ENCODE results near the gene MOB1B.

MOB1B gene

DNA sequence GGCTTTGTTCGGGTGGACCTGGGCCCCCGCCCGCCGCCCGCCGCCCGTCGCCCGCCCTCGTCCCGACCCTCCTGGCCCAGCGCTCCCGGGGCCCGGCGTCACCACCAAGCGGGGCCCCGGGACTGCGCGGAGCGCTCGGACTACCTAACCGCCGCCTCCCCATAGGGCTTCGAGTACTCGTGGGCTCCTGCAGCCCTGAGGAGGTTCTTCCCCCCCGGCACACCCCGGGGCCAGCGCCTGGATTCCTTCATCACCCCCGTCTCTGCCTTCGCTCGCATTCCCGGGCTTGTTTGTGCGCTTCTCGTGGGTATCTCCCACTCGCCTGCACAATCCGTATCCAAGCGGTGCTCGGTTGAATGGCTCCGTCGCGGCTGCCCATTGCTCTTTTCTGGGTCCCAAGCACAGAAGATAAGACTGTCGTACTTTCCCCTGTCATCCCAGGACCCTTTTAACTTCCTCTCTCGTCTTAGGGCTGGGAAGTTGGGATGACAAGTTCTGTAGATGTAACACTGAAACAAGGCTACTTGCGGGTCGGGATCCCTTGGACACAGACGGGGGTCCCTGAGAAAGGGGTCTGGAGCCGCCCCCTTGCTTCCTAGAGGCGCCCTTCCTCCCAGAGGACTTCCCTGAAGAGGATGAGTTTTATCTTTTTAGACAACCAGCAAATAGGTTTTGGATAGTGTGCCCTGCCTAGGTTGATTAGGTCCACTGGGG, 565 bp downstream of the MOB1B start:
- Histone ChIP-seq H3K27ac (ENCODE audit: low read length) (no peak overlapping the region), H3K4me1 (ENCODE audit: low read length) (no peaks in the 10 kb centered on the region), H3K36me3 (replicated peaks; ENCODE audit: insufficient read depth, low read length) (no peaks in the 10 kb centered on the region), H3K9me3 (replicated peaks; ENCODE audit: insufficient read depth, low read length) (no peaks in the 10 kb centered on the region), H3K79me2 (ENCODE audit: low read length) (no peaks in the 10 kb centered on the region), H3K4me2 (ENCODE audit: low read depth, low read length) (peak overlapping the region; percentile 99), H3F3A (ENCODE audit: insufficient read depth, low read length) (no peaks in the 10 kb centered on the region), H3K9ac (ENCODE audit: low read length) (peak overlapping the region; percentile 56; the same call in 1 of the 2 replicates), H3K27me3 (replicated peaks; ENCODE audit: insufficient read depth, low read length) (0 out of 2 replicates have a peak, but pooled peaks cover 4% of the 10 kb centered on the region), H2AFZ (ENCODE audit: low read length) (peak overlapping the region; percentile 100), H3K9me2 (replicated peaks; ENCODE audit: insufficient read depth, low read length) (no peaks in the 10 kb centered on the region), H3K4me3 (ENCODE audit: low read length) (peak overlapping the region; percentile 94), H4K20me1 (ENCODE audit: insufficient read depth, low read length) (no peaks in the 10 kb centered on the region)
- no peak for DNase-seq
- TF ChIP-seq EZH2 (optimal IDR thresholded peaks at IDR 0.05; ENCODE audit: low read depth, low read length) (no peak), EZH2phosphoT487 (IDR thresholded peaks at IDR 0.05; ENCODE audit: low read length) (no peak), CTCF (IDR thresholded peaks at IDR 0.05; ENCODE audit: low read length) (no peak)

DNA sequence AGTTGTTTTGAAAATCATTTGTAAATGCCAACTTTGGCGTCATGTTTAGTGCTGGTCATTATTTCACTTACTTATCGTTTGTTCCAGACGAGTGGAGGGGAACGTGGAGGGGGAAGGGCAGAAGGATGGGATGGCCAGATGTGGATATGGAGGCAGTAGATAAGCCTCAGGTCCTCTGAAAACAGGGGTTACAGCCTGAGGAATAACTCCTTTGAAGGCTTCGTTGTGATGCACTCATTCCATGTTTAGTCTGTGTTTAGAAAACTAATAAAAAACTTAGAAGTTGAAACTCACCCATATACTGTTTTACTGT, 1.1 kb downstream of the MOB1B start:
- Histone ChIP-seq H3K36me3 (replicated peaks; ENCODE audit: insufficient read depth, low read length) (no peaks in the 10 kb centered on the region), H3K4me3 (ENCODE audit: low read length) (0 out of 2 replicates have a peak overlapping the region, but pooled peaks have one; percentile 94), H3K9ac (ENCODE audit: low read length) (no peak overlapping the region), H3K27ac (ENCODE audit: low read length) (no peak overlapping the region), H3K27me3 (replicated peaks; ENCODE audit: insufficient read depth, low read length) (0 out of 2 replicates have a peak, but pooled peaks cover 4% of the 10 kb centered on the region), H2AFZ (ENCODE audit: low read length) (0 out of 2 replicates have a peak overlapping the region, but pooled peaks have one; percentile 100), H3K4me2 (ENCODE audit: low read depth, low read length) (no peak overlapping the region; the same call in 1 of the 2 replicates), H4K20me1 (ENCODE audit: insufficient read depth, low read length) (no peaks in the 10 kb centered on the region), H3K4me1 (ENCODE audit: low read length) (no peaks in the 10 kb centered on the region), H3K9me3 (replicated peaks; ENCODE audit: insufficient read depth, low read length) (no peaks in the 10 kb centered on the region), H3K79me2 (ENCODE audit: low read length) (no peaks in the 10 kb centered on the region), H3K9me2 (replicated peaks; ENCODE audit: insufficient read depth, low read length) (no peaks in the 10 kb centered on the region), H3F3A (ENCODE audit: insufficient read depth, low read length) (no peaks in the 10 kb centered on the region)
- TF ChIP-seq EZH2phosphoT487 (IDR thresholded peaks at IDR 0.05; ENCODE audit: low read length) (no peak), EZH2 (optimal IDR thresholded peaks at IDR 0.05; ENCODE audit: low read depth, low read length) (no peak), CTCF (IDR thresholded peaks at IDR 0.05; ENCODE audit: low read length) (no peak)
- DNase-seq = no peak

GRCh38 chr4:70908993-70909556, 6.9 kb downstream of the MOB1B start:
- H3K9ac ChIP-seq (ENCODE audit: low read length) = no peak overlapping the region

More at GRCh38 chr4:70908993-70909556, 6.9 kb downstream of the MOB1B start:
- no peaks in the 10 kb centered on the region for H3K27me3 ChIP-seq (replicated peaks; ENCODE audit: insufficient read depth, low read length)
- no peaks in the 10 kb centered on the region for H3K79me2 ChIP-seq (ENCODE audit: low read length)
- H3K4me1 ChIP-seq (ENCODE audit: low read length) = no peaks in the 10 kb centered on the region
- H4K20me1 ChIP-seq (ENCODE audit: insufficient read depth, low read length) = no peaks in the 10 kb centered on the region
- no peaks in the 10 kb centered on the region for H3F3A ChIP-seq (ENCODE audit: insufficient read depth, low read length)
- H3K4me2 ChIP-seq (ENCODE audit: low read depth, low read length) = no peak overlapping the region
- H3K36me3 ChIP-seq (replicated peaks; ENCODE audit: insufficient read depth, low read length) = no peaks in the 10 kb centered on the region
- no peak overlapping the region for H2AFZ ChIP-seq (ENCODE audit: low read length)
- H3K9me3 ChIP-seq (replicated peaks; ENCODE audit: insufficient read depth, low read length) = no peaks in the 10 kb centered on the region
- no peaks in the 10 kb centered on the region for H3K9me2 ChIP-seq (replicated peaks; ENCODE audit: insufficient read depth, low read length)
- H3K27ac ChIP-seq (ENCODE audit: low read length) = no peak overlapping the region
- TF ChIP-seq CTCF (IDR thresholded peaks at IDR 0.05; ENCODE audit: low read length) = no peak
- TF ChIP-seq EZH2phosphoT487 (IDR thresholded peaks at IDR 0.05; ENCODE audit: low read length) = no peak
- no peak for TF ChIP-seq EZH2 (optimal IDR thresholded peaks at IDR 0.05; ENCODE audit: low read depth, low read length)
- no peak overlapping the region for H3K4me3 ChIP-seq (ENCODE audit: low read length)
- DNase-seq = no peak

Measured in MM.1S (cell line).